T-helper 17 cell (primary cell): ENCODE results near the gene PDLIM5. TPM values are rescaled to one million over a fixed set of nuclear protein-coding genes. Genes with fewer than 3 reads are reported as not detected.
"Not testable (repeated sequence)": the region's sequence is repeated elsewhere in the genome, so short reads cannot be mapped to it uniquely, and the experiment has no call there.

ENCODE experiments used
- ATAC-seq: fragments of 150-1000 bp; cut with Tn5 transposase; 2 replicates; pipeline ENCODE4 v1.10.0; 2021; ENCODE audit warnings: mild to moderate bottlenecking, moderate library complexity
- DNase-seq, 3 donors: peaks; one replicate each; pipeline versions ENCODE4 v3.0.0 to v3.0.0-alpha.2; 2020 to 2021
- H3K9me3 ChIP-seq: one replicate; pipeline ENCODE4 v1.7.0; 2013; ENCODE audit warnings: low read length, mild to moderate bottlenecking; ENCODE audit not compliant: control insufficient read depth, poor library complexity, severe bottlenecking
- H3K27ac Mint-ChIP-seq: one replicate; pipeline ENCODE4 v1.8.0; 2022; ENCODE audit warnings: mild to moderate bottlenecking, moderate library complexity, mixed read lengths
- H3K27me3 Mint-ChIP-seq: one replicate; pipeline ENCODE4 v1.8.0; 2022; ENCODE audit warnings: mixed read lengths
- H3K36me3 Mint-ChIP-seq: one replicate; pipeline ENCODE4 v1.8.0; 2022; ENCODE audit warnings: low read depth, mixed read lengths
- H3K4me1 Mint-ChIP-seq: one replicate; pipeline ENCODE4 v1.8.0; 2022; ENCODE audit warnings: mild to moderate bottlenecking, mixed read lengths
- H3K4me3 Mint-ChIP-seq: one replicate; pipeline ENCODE4 v1.8.0; 2022; ENCODE audit warnings: mild to moderate bottlenecking, moderate library complexity, mixed read lengths
- total RNA-seq, 4 donors: library from RNA in 2 of 4; stranded (reverse) in 2 of 4; gene quantifications; one replicate each; pipeline ENCODE4 v1.2.3 and lab custom pipeline; 2022 to 2026

Gene PDLIM5
- 10 to 100 TPM; 25.9 to 37.6 TPM for total RNA-seq
- total RNA-seq (lab: John Stamatoyannopoulos, UW) = 30.3 to 37.4 reads per million in 2 donors

GRCh38 chr4:94451695-94452475 is at the start of gene PDLIM5:
PDLIM5 (plus strand) TSS chr4:94451942; CDS start chr4:94455289, 3,347 bp downstream.
- Mint-ChIP-seq H3K27me3 (peaks cover 24% of the 10 kb centered on the region), H3K27ac (peak within 1 kb of the TSS; percentile 85), H3K4me3 (peak within 1 kb of the TSS; percentile 91), H3K36me3 (peaks cover 4% of the 10 kb centered on the region), H3K4me1 (peaks cover 25% of the 10 kb centered on the region)
- DNase-seq (peak; percentile 88), ATAC-seq (peak; percentile 98)
- H3K9me3 ChIP-seq = no peaks in the 10 kb centered on the region

- peaks cover 20% of the 10 kb centered on the region for H3K27me3 Mint-ChIP-seq
- not testable (repeated sequence) for H3K27ac Mint-ChIP-seq, H3K9me3 ChIP-seq, H3K36me3 Mint-ChIP-seq, ATAC-seq, H3K4me3 Mint-ChIP-seq, H3K4me1 Mint-ChIP-seq, DNase-seq
Observed at GRCh38 chr4:94402439-94402838, 49.3 kb upstream of the PDLIM5 start.

GRCh38 chr4:94403751-94404150 is 48.0 kb upstream of the PDLIM5 start:
- H3K36me3 Mint-ChIP-seq = no peaks in the 10 kb centered on the region
- peak overlapping the region; percentile 21 for H3K27ac Mint-ChIP-seq
- ATAC-seq = no peak
- H3K27me3 Mint-ChIP-seq = peaks cover 25% of the 10 kb centered on the region
- H3K4me1 Mint-ChIP-seq = no peaks in the 10 kb centered on the region
- no peaks in the 10 kb centered on the region for H3K9me3 ChIP-seq
- DNase-seq = no peak
- no peak overlapping the region for H3K4me3 Mint-ChIP-seq

- ATAC-seq = peak; percentile 77
- no peaks in the 10 kb centered on the region for H3K36me3 Mint-ChIP-seq
Observed at GRCh38 chr4:94406668-94407437, 44.9 kb upstream of the PDLIM5 start.

GRCh38 chr4:94407846-94408245 is 43.9 kb upstream of the PDLIM5 start:
- Mint-ChIP-seq H3K36me3 (no peaks in the 10 kb centered on the region), H3K4me3 (no peak overlapping the region), H3K27me3 (peaks cover 33% of the 10 kb centered on the region), H3K4me1 (no peaks in the 10 kb centered on the region), H3K27ac (no peak overlapping the region)
- no peak for ATAC-seq
- H3K9me3 ChIP-seq = no peaks in the 10 kb centered on the region
- DNase-seq = no peak

More at GRCh38 chr4:94406668-94407437, 44.9 kb upstream of the PDLIM5 start:
- DNase-seq = peak; percentile 15 to 43 (median 20)
- no peaks in the 10 kb centered on the region for H3K9me3 ChIP-seq
- peaks cover 24% of the 10 kb centered on the region for H3K27me3 Mint-ChIP-seq
- H3K4me1 Mint-ChIP-seq = no peaks in the 10 kb centered on the region
- no peak overlapping the region for H3K27ac Mint-ChIP-seq
- no peak overlapping the region for H3K4me3 Mint-ChIP-seq

- ATAC-seq (no peak), DNase-seq (no peak)
- H3K36me3 Mint-ChIP-seq = no peaks in the 10 kb centered on the region
- H3K4me1 Mint-ChIP-seq = peaks cover 1% of the 10 kb centered on the region
- no peak overlapping the region for H3K27ac Mint-ChIP-seq
- H3K27me3 Mint-ChIP-seq = peaks cover 42% of the 10 kb centered on the region
- no peak overlapping the region for H3K4me3 Mint-ChIP-seq
- H3K9me3 ChIP-seq = no peaks in the 10 kb centered on the region
Observed at GRCh38 chr4:94408549-94409374, 43.0 kb upstream of the PDLIM5 start.

- DNase-seq (no peak), ATAC-seq (no peak)
- peaks cover 47% of the 10 kb centered on the region for H3K27me3 Mint-ChIP-seq
- no peak overlapping the region for H3K4me3 Mint-ChIP-seq
- H3K9me3 ChIP-seq = no peaks in the 10 kb centered on the region
- H3K4me1 Mint-ChIP-seq = peaks cover 3% of the 10 kb centered on the region
- no peaks in the 10 kb centered on the region for H3K36me3 Mint-ChIP-seq
- H3K27ac Mint-ChIP-seq = no peak overlapping the region
Observed at GRCh38 chr4:94409375-94409679, 42.4 kb upstream of the PDLIM5 start.

GRCh38 chr4:94409962-94410361 is 41.8 kb upstream of the PDLIM5 start:
- Mint-ChIP-seq H3K27ac (no peak overlapping the region), H3K4me3 (no peak overlapping the region), H3K4me1 (peaks cover 3% of the 10 kb centered on the region), H3K27me3 (peaks cover 45% of the 10 kb centered on the region), H3K36me3 (no peaks in the 10 kb centered on the region)
- no peak for ATAC-seq
- H3K9me3 ChIP-seq = no peaks in the 10 kb centered on the region
- DNase-seq = no peak

GRCh38 chr4:94410678-94411206 is 41.0 kb upstream of the PDLIM5 start:
- peaks cover 2% of the 10 kb centered on the region for H3K36me3 Mint-ChIP-seq
- H3K9me3 ChIP-seq = no peaks in the 10 kb centered on the region
- no peak for DNase-seq
- no peak overlapping the region for H3K27ac Mint-ChIP-seq
- H3K27me3 Mint-ChIP-seq = peaks cover 47% of the 10 kb centered on the region
- peaks cover 3% of the 10 kb centered on the region for H3K4me1 Mint-ChIP-seq
- no peak for ATAC-seq
- no peak overlapping the region for H3K4me3 Mint-ChIP-seq

GRCh38 chr4:94411296-94411695 is 40.4 kb upstream of the PDLIM5 start:
- Mint-ChIP-seq H3K4me1 (peaks cover 3% of the 10 kb centered on the region), H3K27ac (no peak overlapping the region), H3K4me3 (no peak overlapping the region), H3K27me3 (peaks cover 49% of the 10 kb centered on the region), H3K36me3 (peaks cover 2% of the 10 kb centered on the region)
- no peaks in the 10 kb centered on the region for H3K9me3 ChIP-seq
- ATAC-seq (no peak), DNase-seq (no peak)

- Mint-ChIP-seq H3K36me3 (peaks cover 2% of the 10 kb centered on the region), H3K27me3 (peaks cover 49% of the 10 kb centered on the region)
- no peak for ATAC-seq
Observed at GRCh38 chr4:94412019-94412657, 39.6 kb upstream of the PDLIM5 start.

GRCh38 chr4:94412658-94413038 is 39.1 kb upstream of the PDLIM5 start:
- H3K9me3 ChIP-seq = no peaks in the 10 kb centered on the region
- no peak overlapping the region for H3K4me3 Mint-ChIP-seq
- ATAC-seq (no peak), DNase-seq (no peak)
- H3K27ac Mint-ChIP-seq = no peak overlapping the region
- H3K4me1 Mint-ChIP-seq = peaks cover 3% of the 10 kb centered on the region
- H3K27me3 Mint-ChIP-seq = peaks cover 54% of the 10 kb centered on the region
- H3K36me3 Mint-ChIP-seq = peaks cover 2% of the 10 kb centered on the region

More at GRCh38 chr4:94412019-94412657, 39.6 kb upstream of the PDLIM5 start:
- Mint-ChIP-seq H3K4me1 (peaks cover 3% of the 10 kb centered on the region), H3K4me3 (no peak overlapping the region), H3K27ac (no peak overlapping the region)
- DNase-seq = no peak
- H3K9me3 ChIP-seq = no peaks in the 10 kb centered on the region
